A549 (cell line): ENCODE measurements around the gene SIRT7.

Experiments
- CHD2 ChIP-seq: fragments of 150-350 bp; IDR thresholded peaks from 2 replicates; pipeline ENCODE4 v1.6.1; 2014; ENCODE audit warnings: low read length; ENCODE audit not compliant: partially characterized antibody
- EHMT2 ChIP-seq: fragments of 200-600 bp; sonication (generic); IDR thresholded peaks from 2 replicates; pipeline ENCODE4 v1.6.1; 2016; ENCODE audit warnings: antibody characterized with exemption, low read depth, mild to moderate bottlenecking, moderate library complexity
- EP300 ChIP-seq, 2 experiments: fragments of >200 bp; sonication (Bioruptor Twin); formaldehyde crosslinking; IDR thresholded peaks; 2 replicates in 1 of 2; 3 replicates in 1 of 2; pipeline ENCODE4 v1.6.1; 2016 to 2017
- KDM5A ChIP-seq: fragments of 200-600 bp; sonication (generic); IDR thresholded peaks from 2 replicates; pipeline ENCODE4 v1.6.1; 2016; ENCODE audit warnings: antibody characterized with exemption, mild to moderate bottlenecking
- POLR2A ChIP-seq: IDR thresholded peaks from 2 replicates; pipeline ENCODE4 v1.6.1; 2012; ENCODE audit warnings: mild to moderate bottlenecking, low read length
- RAD21 ChIP-seq, 2 experiments: fragments of >200 bp in 1 of 2; sonication (Bioruptor Twin) in 1 of 2; formaldehyde crosslinking in 1 of 2; IDR thresholded peaks in 1 of 2; conservative IDR thresholded peaks in 1 of 2; 2 replicates in 1 of 2; 3 replicates in 1 of 2; pipeline ENCODE4 v1.6.1; 2012 to 2018; ENCODE audit warnings: inconsistent platforms in 1 of 2
- RFX5 ChIP-seq: fragments of 450-650 bp; IDR thresholded peaks from 2 replicates; pipeline ENCODE4 v1.7.1; 2014; ENCODE audit warnings: antibody characterized with exemption, mild to moderate bottlenecking, moderate library complexity
- SREBF2 ChIP-seq: fragments of 450-650 bp; IDR thresholded peaks from 2 replicates; pipeline ENCODE4 v1.6.1; 2014; ENCODE audit warnings: mild to moderate bottlenecking, moderate library complexity
- TFCP2L1 ChIP-seq: fragments of 250-450 bp; sonication (Bioruptor Pico); IDR thresholded peaks from 2 replicates; pipeline ENCODE4 v1.5.0; 2021; ENCODE audit warnings: mild to moderate bottlenecking
- TP53 ChIP-seq: fragments of 250-450 bp; sonication (Bioruptor Pico); IDR thresholded peaks from 2 replicates; pipeline ENCODE4 v1.5.0; 2021; ENCODE audit warnings: mild to moderate bottlenecking, moderate library complexity
- USF2 ChIP-seq: fragments of 450-650 bp; IDR thresholded peaks from 2 replicates; pipeline ENCODE4 v1.6.1; 2014; ENCODE audit warnings: antibody characterized with exemption
- TF ChIP-seq, protein P1 (sequence below): fragments of >200 bp; sonication (Bioruptor Twin); formaldehyde crosslinking; IDR thresholded peaks from 3 replicates; pipeline ENCODE4 v1.5.1; 2016
- TF ChIP-seq, protein P2 (sequence below): fragments of 200-600 bp; sonication (generic); IDR thresholded peaks from 2 replicates; pipeline ENCODE4 v1.6.1; 2016; ENCODE audit warnings: antibody characterized with exemption, mild to moderate bottlenecking, moderate library complexity

- TF ChIP-seq RAD21 (conservative IDR thresholded peaks at IDR 0.05 in 1 of 2, IDR thresholded peaks at IDR 0.05 in 1 of 2) (no peak), USF2 (no peak), EHMT2 (no peak), TFCP2L1 (no peak), POLR2A (no peak), EP300 (IDR thresholded peaks at IDR 0.05) (no peak), KDM5A (no peak), CHD2 (no peak), RFX5 (no peak), TP53 (CRISPR knock-in tag) (no peak), SREBF2 (no peak)
- TF ChIP-seq, protein P1, sequence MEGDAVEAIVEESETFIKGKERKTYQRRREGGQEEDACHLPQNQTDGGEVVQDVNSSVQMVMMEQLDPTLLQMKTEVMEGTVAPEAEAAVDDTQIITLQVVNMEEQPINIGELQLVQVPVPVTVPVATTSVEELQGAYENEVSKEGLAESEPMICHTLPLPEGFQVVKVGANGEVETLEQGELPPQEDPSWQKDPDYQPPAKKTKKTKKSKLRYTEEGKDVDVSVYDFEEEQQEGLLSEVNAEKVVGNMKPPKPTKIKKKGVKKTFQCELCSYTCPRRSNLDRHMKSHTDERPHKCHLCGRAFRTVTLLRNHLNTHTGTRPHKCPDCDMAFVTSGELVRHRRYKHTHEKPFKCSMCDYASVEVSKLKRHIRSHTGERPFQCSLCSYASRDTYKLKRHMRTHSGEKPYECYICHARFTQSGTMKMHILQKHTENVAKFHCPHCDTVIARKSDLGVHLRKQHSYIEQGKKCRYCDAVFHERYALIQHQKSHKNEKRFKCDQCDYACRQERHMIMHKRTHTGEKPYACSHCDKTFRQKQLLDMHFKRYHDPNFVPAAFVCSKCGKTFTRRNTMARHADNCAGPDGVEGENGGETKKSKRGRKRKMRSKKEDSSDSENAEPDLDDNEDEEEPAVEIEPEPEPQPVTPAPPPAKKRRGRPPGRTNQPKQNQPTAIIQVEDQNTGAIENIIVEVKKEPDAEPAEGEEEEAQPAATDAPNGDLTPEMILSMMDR: no peak
- TF ChIP-seq, protein P2, sequence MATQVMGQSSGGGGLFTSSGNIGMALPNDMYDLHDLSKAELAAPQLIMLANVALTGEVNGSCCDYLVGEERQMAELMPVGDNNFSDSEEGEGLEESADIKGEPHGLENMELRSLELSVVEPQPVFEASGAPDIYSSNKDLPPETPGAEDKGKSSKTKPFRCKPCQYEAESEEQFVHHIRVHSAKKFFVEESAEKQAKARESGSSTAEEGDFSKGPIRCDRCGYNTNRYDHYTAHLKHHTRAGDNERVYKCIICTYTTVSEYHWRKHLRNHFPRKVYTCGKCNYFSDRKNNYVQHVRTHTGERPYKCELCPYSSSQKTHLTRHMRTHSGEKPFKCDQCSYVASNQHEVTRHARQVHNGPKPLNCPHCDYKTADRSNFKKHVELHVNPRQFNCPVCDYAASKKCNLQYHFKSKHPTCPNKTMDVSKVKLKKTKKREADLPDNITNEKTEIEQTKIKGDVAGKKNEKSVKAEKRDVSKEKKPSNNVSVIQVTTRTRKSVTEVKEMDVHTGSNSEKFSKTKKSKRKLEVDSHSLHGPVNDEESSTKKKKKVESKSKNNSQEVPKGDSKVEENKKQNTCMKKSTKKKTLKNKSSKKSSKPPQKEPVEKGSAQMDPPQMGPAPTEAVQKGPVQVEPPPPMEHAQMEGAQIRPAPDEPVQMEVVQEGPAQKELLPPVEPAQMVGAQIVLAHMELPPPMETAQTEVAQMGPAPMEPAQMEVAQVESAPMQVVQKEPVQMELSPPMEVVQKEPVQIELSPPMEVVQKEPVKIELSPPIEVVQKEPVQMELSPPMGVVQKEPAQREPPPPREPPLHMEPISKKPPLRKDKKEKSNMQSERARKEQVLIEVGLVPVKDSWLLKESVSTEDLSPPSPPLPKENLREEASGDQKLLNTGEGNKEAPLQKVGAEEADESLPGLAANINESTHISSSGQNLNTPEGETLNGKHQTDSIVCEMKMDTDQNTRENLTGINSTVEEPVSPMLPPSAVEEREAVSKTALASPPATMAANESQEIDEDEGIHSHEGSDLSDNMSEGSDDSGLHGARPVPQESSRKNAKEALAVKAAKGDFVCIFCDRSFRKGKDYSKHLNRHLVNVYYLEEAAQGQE: no peak
These were observed 33.0 kb downstream of the SIRT7 start for GRCh38 chr17:81884968-81885367.
